Measurements from ENCODE around the gene GPD1.

The GPD1 gene

GRCh38 chr12:50103767-50104321 lies at the start of gene GPD1:
Gene GPD1, plus strand, starts transcription at chr12:50104008. Its CDS starts 43 bp downstream, at chr12:50104051.
- DNase-seq: no peak

GRCh38 chr12:50055831-50056638 lies 47.8 kb upstream of the GPD1 start:
- DNase-seq: peak; percentile 24

GRCh38 chr12:50056639-50056976 lies 47.2 kb upstream of the GPD1 start:
- DNase-seq: no peak

- DNase-seq: peak; percentile 20
Measured at GRCh38 chr12:50057000-50057841, 46.6 kb upstream of the GPD1 start, which contains the start of gene ASIC1. Gene ASIC1, plus strand, starts transcription at chr12:50057596. Its CDS starts 1,171 bp downstream, at chr12:50058767.

GRCh38 chr12:50057896-50058670 lies 45.7 kb upstream of the GPD1 start:
- no peak for DNase-seq

- no peak for DNase-seq
Measured at GRCh38 chr12:50058743-50059312, 45.0 kb upstream of the GPD1 start.

GRCh38 chr12:50059440-50060119 lies 44.2 kb upstream of the GPD1 start:
- no peak for DNase-seq

GRCh38 chr12:50060120-50060468 lies 43.7 kb upstream of the GPD1 start:
- no peak for DNase-seq

GRCh38 chr12:50061171-50061570 lies 42.6 kb upstream of the GPD1 start:
- no peak for DNase-seq

- DNase-seq: no peak
Measured at GRCh38 chr12:50061946-50062686, 41.7 kb upstream of the GPD1 start.

- DNase-seq: no peak
Measured at GRCh38 chr12:50062728-50063460, 40.9 kb upstream of the GPD1 start.

GRCh38 chr12:50065726-50066310 lies 38.0 kb upstream of the GPD1 start:
- DNase-seq: no peak

GRCh38 chr12:50066402-50066801 lies 37.4 kb upstream of the GPD1 start:
- no peak for DNase-seq

GRCh38 chr12:50069069-50069468 lies 34.7 kb upstream of the GPD1 start:
- DNase-seq: no peak

GRCh38 chr12:50069539-50069938 lies 34.3 kb upstream of the GPD1 start:
- no peak for DNase-seq

- DNase-seq: peak; percentile 23
Measured at GRCh38 chr12:50070314-50071060, 33.3 kb upstream of the GPD1 start.

- DNase-seq: no peak
Measured at GRCh38 chr12:50072198-50072907, 31.5 kb upstream of the GPD1 start.

- no peak for DNase-seq
Measured at GRCh38 chr12:50073206-50073605, 30.6 kb upstream of the GPD1 start.

GRCh38 chr12:50073712-50074111 lies 30.1 kb upstream of the GPD1 start:
- DNase-seq: no peak
